Muscle layer of duodenum (tissue), 2 donors: ENCODE results near the gene HTRA3.
"Not testable (repeated sequence)": the region's sequence is repeated elsewhere in the genome, so short reads cannot be mapped to it uniquely, and the experiment has no call there.

Experiments
- H3K27ac ChIP-seq: one replicate; pipeline ENCODE4 v1.7.0; 2013; ENCODE audit warnings: mild to moderate bottlenecking, low read length
- H3K27me3 ChIP-seq: one replicate; pipeline ENCODE4 v1.7.0; 2013; ENCODE audit warnings: low read depth, mild to moderate bottlenecking, control low read depth, low read length
- H3K36me3 ChIP-seq, 2 donors: one replicate each; pipeline ENCODE4 v1.7.0; 2013; ENCODE audit warnings: low read length in 2 of 2, control low read depth in 1 of 2, mild to moderate bottlenecking in 1 of 2; ENCODE audit not compliant: insufficient read depth in 2 of 2, control insufficient read depth in 1 of 2
- H3K4me1 ChIP-seq, 2 donors: one replicate each; pipeline ENCODE4 v1.7.0; 2013; ENCODE audit warnings: low read length in 2 of 2, mild to moderate bottlenecking in 2 of 2, control low read depth in 1 of 2, moderate library complexity in 1 of 2; ENCODE audit not compliant: insufficient read depth in 2 of 2, control insufficient read depth in 1 of 2
- H3K4me3 ChIP-seq, 2 donors: one replicate each; pipeline ENCODE4 v1.7.0; 2013; ENCODE audit warnings: low read length in 2 of 2, low read depth in 1 of 2, mild to moderate bottlenecking in 1 of 2
- H3K9me3 ChIP-seq, 2 donors: one replicate each; pipeline ENCODE4 v1.7.0; 2013; ENCODE audit warnings: low read length in 2 of 2, control low read depth in 1 of 2, mild to moderate bottlenecking in 1 of 2; ENCODE audit not compliant: control insufficient read depth in 1 of 2
- donor health status: healthy.

Gene HTRA3

GRCh38 chr4:8345946-8346814, 76.6 kb downstream of the HTRA3 start:
- Histone ChIP-seq H3K4me1 (peaks cover 0 to 16% of the 10 kb centered on the region in 2 donors), H3K27me3 (no peaks in the 10 kb centered on the region), H3K9me3 (no peaks in the 10 kb centered on the region), H3K36me3 (no peaks in the 10 kb centered on the region), H3K27ac (no peak overlapping the region), H3K4me3 (no peak overlapping the region)

DNA sequence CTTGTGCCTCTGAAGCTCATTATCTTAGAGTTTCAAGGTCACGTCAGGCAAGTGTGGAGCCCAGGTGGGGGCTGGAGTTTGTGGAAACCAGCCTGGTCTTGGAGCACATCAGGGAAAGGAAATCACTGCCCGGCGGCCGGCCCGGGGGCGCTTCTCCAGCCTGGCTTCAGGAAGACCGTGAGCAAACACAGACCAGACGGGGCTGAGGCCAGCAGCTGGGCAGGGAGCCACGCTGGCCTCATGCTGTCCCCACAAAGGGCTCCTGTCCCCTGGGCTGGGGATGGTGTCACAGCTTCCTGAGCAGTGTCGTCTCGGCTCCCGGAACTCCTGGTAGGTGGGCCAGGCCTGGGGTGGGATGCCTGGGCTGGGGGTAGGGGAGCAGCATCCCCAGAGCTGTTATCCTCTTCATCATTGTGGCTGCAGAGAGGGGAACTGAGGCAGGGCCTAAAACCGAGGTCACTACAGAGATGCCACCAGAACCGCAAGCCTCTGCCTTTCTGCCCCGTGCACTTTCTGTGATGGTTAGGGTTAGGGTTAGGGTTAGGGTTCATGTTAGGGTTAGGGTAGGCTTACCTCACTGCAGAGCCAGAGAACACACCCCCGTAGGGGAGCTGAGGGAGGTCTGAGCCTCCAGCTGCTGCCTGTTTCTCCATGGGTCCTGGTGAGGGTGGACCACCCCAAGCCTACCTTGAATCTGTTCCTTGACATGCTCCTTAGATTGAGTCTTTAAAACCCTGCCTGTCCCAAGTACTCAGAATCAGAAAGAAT, 77.5 kb downstream of the HTRA3 start:
- Histone ChIP-seq H3K4me1 (peaks cover 0 to 16% of the 10 kb centered on the region in 2 donors), H3K27ac (no peak overlapping the region), H3K36me3 (no peaks in the 10 kb centered on the region), H3K4me3 (no peak overlapping the region), H3K9me3 (no peaks in the 10 kb centered on the region), H3K27me3 (no peaks in the 10 kb centered on the region)

DNA sequence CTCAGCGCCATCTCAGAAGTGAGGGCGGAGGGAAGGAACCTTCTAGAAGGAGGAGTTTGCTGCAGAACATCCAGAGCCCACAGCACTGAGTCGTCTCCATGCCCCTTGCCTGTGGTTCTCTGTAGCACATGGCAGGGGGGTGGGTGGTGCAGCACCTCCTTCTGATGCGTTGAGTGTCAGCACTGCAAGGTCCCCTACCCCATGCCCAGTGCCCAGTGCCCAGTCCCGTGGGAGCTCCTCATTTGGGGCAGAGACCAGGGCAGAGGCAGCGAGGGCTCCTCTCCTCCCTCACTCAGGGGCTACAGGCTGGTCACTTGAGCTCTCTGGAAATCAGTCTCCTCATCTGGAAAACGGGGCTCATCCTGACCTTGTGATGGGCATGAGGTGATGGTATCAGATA, 78.1 kb downstream of the HTRA3 start:
- H3K27me3 ChIP-seq = no peaks in the 10 kb centered on the region
- H3K36me3 ChIP-seq = no peaks in the 10 kb centered on the region
- no peak overlapping the region for H3K4me3 ChIP-seq
- no peak overlapping the region for H3K27ac ChIP-seq
- H3K9me3 ChIP-seq = no peaks in the 10 kb centered on the region
- H3K4me1 ChIP-seq = peaks cover 0 to 21% of the 10 kb centered on the region in 2 donors

- Histone ChIP-seq H3K36me3 (no peaks in the 10 kb centered on the region), H3K27me3 (no peaks in the 10 kb centered on the region), H3K27ac (no peak overlapping the region), H3K4me1 (peaks cover 0 to 24% of the 10 kb centered on the region in 2 donors), H3K9me3 (no peaks in the 10 kb centered on the region), H3K4me3 (no peak overlapping the region)
Observed at GRCh38 chr4:8348071-8348470, 78.5 kb downstream of the HTRA3 start.

- not testable (repeated sequence) for H3K27me3 ChIP-seq, H3K27ac ChIP-seq, H3K4me3 ChIP-seq, H3K36me3 ChIP-seq, H3K9me3 ChIP-seq
- peaks cover 0 to 21% of the 10 kb centered on the region in 2 donors for H3K4me1 ChIP-seq
Observed at GRCh38 chr4:8349236-8349635, 79.7 kb downstream of the HTRA3 start.

DNA sequence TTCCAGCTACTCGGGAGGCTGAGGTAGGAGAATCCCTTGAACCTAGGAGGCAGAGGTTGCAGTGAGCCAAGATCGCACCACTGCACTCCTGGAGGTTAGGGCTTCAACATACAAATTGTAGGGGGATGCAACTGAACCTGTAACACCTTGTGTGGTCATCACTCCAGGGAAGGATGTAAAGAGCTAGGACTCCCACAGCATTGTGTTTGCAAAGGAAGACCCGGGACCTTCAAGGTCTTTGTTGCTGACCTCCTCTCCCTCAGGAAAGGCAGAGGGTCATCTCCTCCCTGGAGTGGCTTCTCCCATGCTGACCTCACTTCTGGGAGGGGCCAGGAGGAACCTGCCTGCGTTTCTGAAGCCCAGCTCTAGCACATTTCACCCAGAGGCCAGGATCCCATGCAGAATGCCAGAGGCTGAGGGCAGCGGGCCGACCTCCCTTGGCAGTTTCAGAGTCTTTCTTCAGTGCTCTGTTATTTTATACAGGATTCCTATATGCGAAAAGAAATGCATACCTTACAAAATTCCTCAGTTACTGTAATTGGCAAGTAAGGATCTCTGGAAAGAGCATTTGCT, 80.2 kb downstream of the HTRA3 start:
- Histone ChIP-seq H3K4me3 (no peak overlapping the region), H3K36me3 (no peaks in the 10 kb centered on the region), H3K27ac (no peak overlapping the region), H3K4me1 (peaks cover 0 to 21% of the 10 kb centered on the region in 2 donors), H3K9me3 (no peaks in the 10 kb centered on the region), H3K27me3 (no peaks in the 10 kb centered on the region)

DNA sequence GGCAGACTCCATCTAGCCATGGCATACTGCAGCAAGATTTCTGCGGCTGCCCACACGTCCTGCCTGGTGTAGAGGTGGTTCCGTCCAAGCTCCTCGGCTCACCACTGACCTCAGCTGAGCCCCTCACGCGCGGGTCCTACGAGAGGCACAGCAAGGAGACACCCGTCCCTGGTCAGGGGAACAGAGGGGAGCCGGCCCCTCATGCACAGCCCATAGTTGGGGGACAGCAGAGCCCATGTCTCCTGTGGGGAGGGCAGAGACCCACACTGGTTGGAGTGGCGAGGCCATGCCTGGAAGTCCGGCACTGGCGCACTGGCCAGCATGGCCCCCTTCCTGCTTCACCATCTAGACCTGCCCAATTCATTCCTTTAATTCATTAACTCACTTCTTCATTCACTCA, 80.8 kb downstream of the HTRA3 start:
- Histone ChIP-seq H3K9me3 (no peaks in the 10 kb centered on the region), H3K4me3 (no peak overlapping the region), H3K36me3 (no peaks in the 10 kb centered on the region), H3K27me3 (no peaks in the 10 kb centered on the region), H3K27ac (no peak overlapping the region), H3K4me1 (peaks cover 0 to 21% of the 10 kb centered on the region in 2 donors)

GRCh38 chr4:8350841-8351461, 81.4 kb downstream of the HTRA3 start:
- no peak overlapping the region for H3K27ac ChIP-seq
- no peaks in the 10 kb centered on the region for H3K9me3 ChIP-seq
- no peak overlapping the region for H3K4me3 ChIP-seq
- H3K36me3 ChIP-seq = no peaks in the 10 kb centered on the region
- no peaks in the 10 kb centered on the region for H3K27me3 ChIP-seq
- peaks cover 0 to 24% of the 10 kb centered on the region in 2 donors for H3K4me1 ChIP-seq

- no peak overlapping the region for H3K27ac ChIP-seq
- peaks cover 0 to 28% of the 10 kb centered on the region in 2 donors for H3K4me1 ChIP-seq
Observed at GRCh38 chr4:8351931-8352367, 82.4 kb downstream of the HTRA3 start.

DNA sequence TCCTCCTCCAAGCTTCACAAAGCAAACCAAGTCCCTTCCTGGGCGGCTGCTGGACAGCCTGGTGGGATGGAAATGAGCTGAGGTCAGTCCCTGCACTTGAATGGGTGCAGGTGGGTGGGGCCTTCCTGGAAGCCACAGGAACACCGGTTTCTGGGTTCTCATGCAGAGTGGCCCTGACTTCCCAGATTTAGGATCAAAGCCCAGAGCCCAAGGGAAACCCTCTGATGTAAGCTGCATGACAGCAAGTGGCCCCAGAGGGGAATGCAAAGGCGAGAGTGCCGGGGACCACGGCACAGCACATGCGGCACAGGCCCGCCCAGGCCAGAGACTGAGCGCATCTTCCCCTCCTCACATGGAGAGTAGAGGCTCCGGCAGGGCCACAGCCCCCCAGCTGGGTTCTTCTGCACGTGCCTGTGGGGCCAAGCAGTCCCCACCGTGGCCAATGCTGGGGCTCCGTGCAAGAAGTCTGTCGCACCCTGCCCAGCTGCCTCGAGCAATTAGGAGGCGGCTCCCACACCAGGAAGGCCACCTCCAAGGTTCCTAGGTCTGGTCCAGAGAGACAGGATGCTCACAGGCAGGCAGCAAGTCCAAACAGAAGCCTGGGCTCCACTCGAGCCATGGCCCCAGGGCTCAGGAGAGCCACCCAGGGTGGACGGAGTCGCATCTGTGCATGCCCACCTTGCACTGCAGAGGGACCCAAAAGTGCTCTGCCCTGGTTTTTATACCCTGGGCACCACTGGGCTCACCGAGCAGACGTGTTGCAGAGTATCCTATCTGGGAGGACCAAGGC, 83.0 kb downstream of the HTRA3 start:
- H3K27ac ChIP-seq = no peak overlapping the region
- no peaks in the 10 kb centered on the region for H3K9me3 ChIP-seq
- peaks cover 0 to 28% of the 10 kb centered on the region in 2 donors for H3K4me1 ChIP-seq
- H3K27me3 ChIP-seq = no peaks in the 10 kb centered on the region
- no peak overlapping the region for H3K4me3 ChIP-seq
- H3K36me3 ChIP-seq = no peaks in the 10 kb centered on the region

More at GRCh38 chr4:8351931-8352367, 82.4 kb downstream of the HTRA3 start:
- no peaks in the 10 kb centered on the region for H3K9me3 ChIP-seq
- H3K27me3 ChIP-seq = no peaks in the 10 kb centered on the region
- no peaks in the 10 kb centered on the region for H3K36me3 ChIP-seq
- no peak overlapping the region for H3K4me3 ChIP-seq
